Stimulated activated CD4-positive, alpha-beta T cell treated with anti-CD3 and anti-CD28 coated beads, Interleukin-15, amount 100 ng/mL, for 1 hour (primary cell): ENCODE results near the gene KLK14.

Experiments
- DNase-seq, 2 donors: peaks; one replicate each; pipeline ENCODE4 v3.0.0-alpha.2; 2020; ENCODE audit warnings: low read depth in 1 of 2, low spot score in 1 of 2

KLK14 gene

DNA sequence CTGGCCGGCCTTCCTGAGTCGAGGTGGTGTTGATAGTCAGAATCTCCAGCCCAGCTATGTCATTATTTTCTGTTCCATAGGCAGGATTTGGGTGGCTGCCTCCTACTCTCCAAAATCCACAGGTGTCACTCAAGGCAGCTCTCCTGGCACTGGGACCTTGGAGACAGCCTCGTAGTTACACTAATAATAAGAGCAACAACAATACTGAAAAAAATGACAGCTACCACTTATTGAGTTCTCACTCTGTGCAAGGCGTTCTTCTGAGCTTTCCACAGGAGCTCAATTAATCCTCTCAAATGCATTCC, 35.7 kb downstream of the KLK14 start:
- DNase-seq = no peak

DNA sequence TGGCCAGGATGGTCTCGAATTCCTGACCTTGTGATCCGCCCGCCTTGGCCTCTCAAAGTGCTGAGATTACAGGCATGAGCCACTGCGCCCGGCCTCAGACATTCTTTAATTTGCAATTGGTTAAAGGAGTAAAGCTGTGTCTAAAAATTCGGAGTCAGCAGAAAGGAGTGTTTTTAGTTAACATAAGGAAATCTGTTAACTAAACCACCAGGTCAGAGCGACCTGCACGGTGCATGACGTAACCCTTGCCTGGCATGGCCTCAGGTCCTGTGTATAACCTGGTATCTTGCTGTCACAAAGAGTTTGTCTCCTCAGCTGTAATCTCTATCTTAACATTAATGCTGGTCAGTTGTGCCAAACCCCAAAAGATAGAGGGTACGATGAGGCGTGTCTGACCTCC, 38.4 kb downstream of the KLK14 start:
- DNase-seq = no peak

DNA sequence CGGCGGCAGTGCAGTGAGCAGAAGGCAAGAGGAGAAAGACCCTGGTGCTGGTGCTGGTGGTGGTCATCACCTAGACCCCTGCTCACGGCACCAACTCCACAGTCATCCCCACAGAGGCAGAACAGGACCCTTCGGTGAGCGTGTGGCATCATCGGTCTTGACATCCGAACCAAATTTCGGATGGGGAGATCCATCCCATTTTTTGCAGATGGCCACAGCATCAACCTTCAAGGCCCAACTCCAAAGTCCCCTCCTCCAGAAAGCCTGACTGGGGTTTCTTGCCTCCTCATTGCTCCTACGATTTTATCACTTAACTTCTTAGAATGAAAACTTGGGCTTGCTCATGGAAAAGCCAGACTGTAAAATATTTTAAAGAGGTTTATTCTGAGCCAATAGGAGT, 39.2 kb downstream of the KLK14 start:
- no peak for DNase-seq

DNA sequence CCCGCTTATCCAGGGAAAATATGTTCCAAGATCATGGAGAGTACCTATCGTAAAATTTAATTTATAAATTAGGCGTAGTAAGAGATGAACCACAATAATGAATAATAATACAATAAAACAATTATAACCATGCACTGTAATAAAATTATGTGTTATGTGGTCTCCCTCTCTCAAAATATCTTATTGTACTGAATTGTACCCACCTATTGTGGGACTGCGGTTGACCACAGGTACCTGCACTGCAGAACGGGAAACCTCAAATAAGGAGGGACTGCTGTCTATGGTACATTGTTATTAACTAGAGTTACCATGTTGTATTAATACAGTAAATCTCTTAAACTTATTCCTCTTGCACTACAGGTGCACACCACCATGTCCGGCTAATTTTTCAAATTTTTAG, 42.5 kb downstream of the KLK14 start:
- no peak for DNase-seq

DNA sequence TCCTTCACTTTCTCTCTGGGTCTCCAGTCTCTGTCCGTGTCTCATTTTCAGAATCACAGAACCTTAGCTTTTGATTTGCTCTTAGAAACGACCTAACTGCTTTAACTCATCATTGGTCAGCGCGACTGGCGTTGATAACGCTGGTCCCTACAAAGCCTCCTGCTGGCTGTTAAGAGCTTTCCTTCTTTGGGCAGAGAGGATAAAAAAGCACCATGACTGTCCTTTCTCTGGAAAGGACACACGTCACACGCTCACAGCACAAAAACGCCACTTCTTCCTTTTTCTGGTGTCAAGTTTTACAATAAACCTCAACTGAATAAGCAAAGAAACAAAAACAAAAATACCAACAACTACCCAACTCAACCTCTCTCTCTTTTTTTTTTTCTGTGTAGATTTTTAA, 46.2 kb downstream of the KLK14 start:
- no peak for DNase-seq

DNA sequence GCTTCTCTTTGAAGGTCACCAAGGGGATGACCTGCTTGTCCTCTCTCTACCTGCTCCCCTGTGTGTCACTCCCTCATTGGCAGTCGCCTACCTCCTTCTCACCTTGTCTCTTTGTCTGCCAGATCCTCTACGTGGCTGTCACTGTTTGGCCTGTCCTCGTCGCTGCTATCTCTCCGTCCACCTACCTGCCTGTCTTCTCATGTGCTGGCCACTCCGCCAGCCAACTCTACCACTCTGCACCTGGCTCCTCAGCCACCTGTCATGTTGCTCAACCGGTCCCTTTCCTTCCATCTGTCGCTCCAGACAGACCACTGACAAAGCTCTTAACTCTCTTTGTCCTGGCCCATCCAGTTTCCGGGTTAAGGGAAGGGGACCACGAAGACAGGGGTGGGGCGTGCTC, 48.0 kb downstream of the KLK14 start, which contains the start of gene KLK12:
Gene KLK12 (minus strand): TSS at position 299 of the 400 bp plus-strand sequence. CDS start 381 bp downstream, outside the sequence.
- no peak for DNase-seq

DNA sequence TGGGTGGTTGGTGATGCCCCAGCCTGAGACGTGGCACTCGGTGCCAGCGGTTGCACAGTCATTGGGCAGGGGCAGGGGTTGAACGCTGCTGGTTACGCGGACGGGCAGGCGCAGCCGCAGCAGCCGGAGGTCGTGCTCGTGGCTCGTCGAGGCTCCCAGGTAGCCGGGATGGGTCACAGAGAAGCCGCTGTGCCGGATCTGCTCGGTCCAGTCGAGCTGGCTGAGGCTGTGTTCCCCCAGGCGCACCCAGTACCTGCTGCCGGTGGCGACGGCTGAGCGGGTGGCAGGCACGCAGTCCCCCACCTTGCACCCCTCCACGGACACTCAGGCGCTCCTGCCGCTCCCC, 50.8 kb downstream of the KLK14 start:
- DNase-seq = no peak

DNA sequence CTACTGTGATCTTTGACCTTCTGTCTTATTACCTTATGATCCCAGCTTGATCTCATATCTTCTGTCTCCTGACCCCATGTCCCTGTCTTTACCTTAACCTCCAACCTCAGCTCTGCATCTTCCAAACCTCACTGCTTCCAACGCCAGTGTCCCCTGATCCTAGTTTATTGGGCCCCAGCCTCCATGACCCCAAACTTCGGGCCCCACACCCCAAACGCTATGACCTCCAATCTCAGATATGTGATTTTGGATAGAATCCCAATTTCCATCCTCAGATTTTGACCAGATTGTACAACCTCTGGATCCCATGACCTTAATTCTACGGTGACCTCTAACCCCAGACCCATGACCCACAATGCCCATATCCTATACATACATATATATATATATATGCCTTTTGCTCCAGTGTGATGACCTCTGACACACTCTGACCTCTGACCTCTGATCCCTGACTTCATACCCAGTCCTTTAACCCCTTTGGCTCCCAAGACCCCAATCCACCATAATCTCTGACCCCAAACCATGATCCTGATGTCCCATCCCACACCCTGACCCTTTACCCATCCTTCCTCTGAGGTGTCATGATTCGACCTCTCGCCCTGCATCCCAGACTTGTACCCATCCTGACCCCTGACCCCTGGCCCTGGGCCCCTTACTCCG, 51.3 kb downstream of the KLK14 start:
- DNase-seq = no peak

DNA sequence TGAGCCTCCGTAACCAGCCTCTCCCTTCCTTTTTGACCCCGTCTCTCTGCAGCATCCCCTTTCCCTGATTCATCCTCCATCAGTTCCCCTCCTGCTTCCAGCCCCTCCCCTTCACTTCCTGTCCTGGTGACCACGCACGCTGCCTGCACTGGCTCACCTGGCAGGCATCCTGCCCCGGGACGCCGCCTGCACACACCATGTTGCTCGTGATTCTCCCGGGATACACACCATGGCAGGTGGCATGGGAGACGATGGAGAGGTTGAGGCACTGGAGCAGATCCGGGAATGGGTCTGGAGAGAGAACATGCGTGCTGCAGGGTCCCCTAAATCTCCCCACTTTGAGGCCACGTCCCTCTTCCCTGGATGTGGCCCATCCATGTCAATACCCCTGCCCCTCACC, 52.1 kb downstream of the KLK14 start:
- DNase-seq = no peak

DNA sequence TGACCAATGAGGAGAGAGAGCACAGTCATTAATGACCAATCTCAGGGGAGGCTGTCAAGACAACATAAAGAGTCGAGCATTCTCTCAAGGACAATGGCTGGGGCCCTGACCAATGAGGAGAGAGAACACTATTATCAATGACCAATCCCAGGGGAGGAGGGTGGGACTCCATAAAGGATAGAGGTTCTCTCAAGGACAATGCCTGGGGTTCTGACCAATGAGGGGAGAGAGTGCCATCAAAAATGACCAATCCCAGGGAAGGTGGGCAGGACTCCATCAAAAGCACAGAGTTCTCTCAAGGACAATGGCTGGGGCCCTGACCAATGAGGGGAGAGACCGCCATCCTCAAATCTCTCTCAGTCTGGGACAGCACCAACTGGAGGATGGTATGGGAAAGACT, 53.0 kb downstream of the KLK14 start:
- no peak for DNase-seq
